Upper lobe of right lung (tissue), 1 donor: ENCODE results near the gene MEIS2. TPM values are rescaled to one million over a fixed set of nuclear protein-coding genes. Genes with fewer than 3 reads are reported as not detected.

Experiments used
- ATAC-seq: fragments of 200-7000 bp; cut with Tn5 transposase; one replicate; pipeline ENCODE4 v1.9.1; 2020; ENCODE audit warnings: mild to moderate bottlenecking, moderate library complexity
- DNase-seq: peaks from one replicate; pipeline ENCODE4 v3.0.0-alpha.2; 2020
- H3K27ac ChIP-seq: fragments of 200-600 bp; one replicate; pipeline ENCODE4 v1.8.0; 2022
- H3K27me3 ChIP-seq: fragments of 200-600 bp; one replicate; pipeline ENCODE4 v1.8.0; 2022; ENCODE audit warnings: mild to moderate bottlenecking
- H3K36me3 ChIP-seq: fragments of 200-600 bp; one replicate; pipeline ENCODE4 v1.8.0; 2022
- H3K4me1 ChIP-seq: fragments of 200-600 bp; one replicate; pipeline ENCODE4 v1.8.0; 2022
- H3K4me3 ChIP-seq: fragments of 200-600 bp; one replicate; pipeline ENCODE4 v1.8.0; 2022; ENCODE audit warnings: mild to moderate bottlenecking
- H3K9me3 ChIP-seq: fragments of 200-600 bp; one replicate; pipeline ENCODE4 v1.8.0; 2022
- intact Hi-C: fragments of 100-400 bp; cut with DNase I; formaldehyde crosslinking; loops from one replicate; pipeline ENCODE4 v1.11.0; 2022
- total RNA-seq: library from RNA; stranded (reverse); fragmentation: NEBNext Ultra II Directional; extraction: Animal tissue kit (Norgen Biotek cat#: 25700); gene quantifications from one replicate; pipeline ENCODE4 v1.2.1, GENCODE V29; 2021
- TF ChIP-seq, protein P1 (sequence below): fragments of 200-600 bp; IDR thresholded peaks from one replicate; pipeline ENCODE4 v1.8.0; 2022; ENCODE audit warnings: antibody characterized with exemption
- donor health status: DM: no; HTN: yes; CAD: no; lungs with severe emphysema.

MEIS2 gene
- total RNA-seq, 1 donor from 2014 or later, result 26.7 TPM

- Histone ChIP-seq H3K36me3 (peaks cover 5% of the 10 kb centered on the region), H3K4me3 (peak overlapping the region; percentile 76), H3K4me1 (peaks cover 4% of the 10 kb centered on the region), H3K9me3 (no peaks in the 10 kb centered on the region), H3K27ac (peak overlapping the region; percentile 73), H3K27me3 (no peaks in the 10 kb centered on the region)
- TF ChIP-seq, protein P1, sequence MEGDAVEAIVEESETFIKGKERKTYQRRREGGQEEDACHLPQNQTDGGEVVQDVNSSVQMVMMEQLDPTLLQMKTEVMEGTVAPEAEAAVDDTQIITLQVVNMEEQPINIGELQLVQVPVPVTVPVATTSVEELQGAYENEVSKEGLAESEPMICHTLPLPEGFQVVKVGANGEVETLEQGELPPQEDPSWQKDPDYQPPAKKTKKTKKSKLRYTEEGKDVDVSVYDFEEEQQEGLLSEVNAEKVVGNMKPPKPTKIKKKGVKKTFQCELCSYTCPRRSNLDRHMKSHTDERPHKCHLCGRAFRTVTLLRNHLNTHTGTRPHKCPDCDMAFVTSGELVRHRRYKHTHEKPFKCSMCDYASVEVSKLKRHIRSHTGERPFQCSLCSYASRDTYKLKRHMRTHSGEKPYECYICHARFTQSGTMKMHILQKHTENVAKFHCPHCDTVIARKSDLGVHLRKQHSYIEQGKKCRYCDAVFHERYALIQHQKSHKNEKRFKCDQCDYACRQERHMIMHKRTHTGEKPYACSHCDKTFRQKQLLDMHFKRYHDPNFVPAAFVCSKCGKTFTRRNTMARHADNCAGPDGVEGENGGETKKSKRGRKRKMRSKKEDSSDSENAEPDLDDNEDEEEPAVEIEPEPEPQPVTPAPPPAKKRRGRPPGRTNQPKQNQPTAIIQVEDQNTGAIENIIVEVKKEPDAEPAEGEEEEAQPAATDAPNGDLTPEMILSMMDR, result no peak
- ATAC-seq (no peak), DNase-seq (no peak)
- intact Hi-C loops, result no loop called here
These were observed 3.0 kb downstream of the MEIS2 start for GRCh38 chr15:37097144-37097919.

DNA sequence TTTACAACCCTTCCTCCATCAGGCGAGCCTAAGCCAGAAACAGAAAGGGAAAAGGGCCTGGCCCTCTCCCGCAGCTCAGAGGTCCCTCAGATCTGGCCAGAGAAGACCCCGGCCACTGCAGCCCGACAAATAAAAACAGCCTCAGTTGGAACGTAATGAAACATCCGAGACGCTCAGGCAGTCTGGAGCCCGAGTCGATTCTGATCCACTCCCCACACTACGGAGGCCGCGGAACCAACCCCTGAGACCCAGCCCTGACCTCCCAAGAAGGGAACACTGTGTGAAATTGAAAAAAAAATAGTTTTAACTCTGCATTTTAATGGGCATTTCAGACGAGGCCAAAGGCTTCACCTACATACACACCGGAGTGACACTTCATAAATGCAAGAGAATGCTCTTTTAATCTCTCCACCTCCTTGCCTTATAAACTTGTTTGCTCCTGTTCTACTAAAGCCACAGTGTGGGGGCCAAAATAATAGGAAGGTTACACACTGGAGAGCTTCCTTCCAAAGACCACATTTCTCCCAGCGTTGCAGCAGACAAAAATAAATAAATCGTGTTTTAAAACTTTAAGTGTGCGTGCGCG, 3.7 kb downstream of the MEIS2 start:
- Histone ChIP-seq H3K27ac (peak overlapping the region; percentile 73), H3K4me3 (peak overlapping the region; percentile 76), H3K27me3 (no peaks in the 10 kb centered on the region), H3K4me1 (peaks cover 9% of the 10 kb centered on the region), H3K36me3 (peaks cover 5% of the 10 kb centered on the region), H3K9me3 (no peaks in the 10 kb centered on the region)
- DNase-seq (no peak), ATAC-seq (no peak)
- TF ChIP-seq, protein P1, result no peak
- intact Hi-C loops, result no loop called here

DNA sequence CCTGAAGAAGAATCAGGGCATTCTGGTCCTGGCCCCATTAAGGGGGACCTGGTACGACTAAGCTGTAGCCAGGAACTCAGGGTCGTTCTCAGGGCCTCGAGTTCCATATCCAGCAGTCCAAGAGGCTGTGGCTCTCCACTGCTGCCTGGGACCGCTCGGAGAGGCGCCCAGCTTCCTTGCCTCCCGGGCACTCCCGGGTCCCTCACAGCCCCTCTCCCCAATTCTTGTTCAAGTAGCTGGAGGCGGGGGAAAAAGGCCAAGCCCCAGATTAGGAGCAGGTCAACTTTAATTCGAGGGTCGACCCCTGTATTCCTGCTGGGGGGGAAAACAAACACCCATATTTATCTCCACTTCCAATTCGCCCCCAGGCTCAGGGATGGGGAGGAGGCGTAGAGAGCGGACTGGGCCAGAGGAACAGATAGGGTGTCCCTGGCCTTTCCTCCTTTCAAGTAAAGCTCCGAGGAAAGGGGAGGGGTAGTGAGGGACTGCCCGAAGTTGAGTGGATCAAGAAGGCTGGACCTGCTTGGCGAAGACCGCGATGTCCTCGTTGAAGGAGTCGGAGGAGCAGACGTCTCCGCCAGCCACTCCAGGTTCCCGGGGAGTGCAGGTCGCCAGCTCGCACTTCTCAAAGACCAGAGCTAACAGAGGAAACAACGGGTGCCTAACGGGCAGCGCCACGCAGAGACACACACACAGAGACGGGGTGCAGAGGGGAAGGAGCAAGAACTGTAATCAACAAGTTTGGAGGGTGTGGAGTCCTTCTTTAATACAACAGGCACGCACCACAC, 4.4 kb downstream of the MEIS2 start:
- Histone ChIP-seq H3K36me3 (peaks cover 5% of the 10 kb centered on the region), H3K4me1 (peaks cover 9% of the 10 kb centered on the region), H3K4me3 (peak overlapping the region; percentile 76), H3K27ac (peak overlapping the region; percentile 73), H3K27me3 (no peaks in the 10 kb centered on the region), H3K9me3 (no peaks in the 10 kb centered on the region)
- ATAC-seq (no peak), DNase-seq (no peak)
- TF ChIP-seq, protein P1, result no peak
- intact Hi-C loops, result no loop called here

DNA sequence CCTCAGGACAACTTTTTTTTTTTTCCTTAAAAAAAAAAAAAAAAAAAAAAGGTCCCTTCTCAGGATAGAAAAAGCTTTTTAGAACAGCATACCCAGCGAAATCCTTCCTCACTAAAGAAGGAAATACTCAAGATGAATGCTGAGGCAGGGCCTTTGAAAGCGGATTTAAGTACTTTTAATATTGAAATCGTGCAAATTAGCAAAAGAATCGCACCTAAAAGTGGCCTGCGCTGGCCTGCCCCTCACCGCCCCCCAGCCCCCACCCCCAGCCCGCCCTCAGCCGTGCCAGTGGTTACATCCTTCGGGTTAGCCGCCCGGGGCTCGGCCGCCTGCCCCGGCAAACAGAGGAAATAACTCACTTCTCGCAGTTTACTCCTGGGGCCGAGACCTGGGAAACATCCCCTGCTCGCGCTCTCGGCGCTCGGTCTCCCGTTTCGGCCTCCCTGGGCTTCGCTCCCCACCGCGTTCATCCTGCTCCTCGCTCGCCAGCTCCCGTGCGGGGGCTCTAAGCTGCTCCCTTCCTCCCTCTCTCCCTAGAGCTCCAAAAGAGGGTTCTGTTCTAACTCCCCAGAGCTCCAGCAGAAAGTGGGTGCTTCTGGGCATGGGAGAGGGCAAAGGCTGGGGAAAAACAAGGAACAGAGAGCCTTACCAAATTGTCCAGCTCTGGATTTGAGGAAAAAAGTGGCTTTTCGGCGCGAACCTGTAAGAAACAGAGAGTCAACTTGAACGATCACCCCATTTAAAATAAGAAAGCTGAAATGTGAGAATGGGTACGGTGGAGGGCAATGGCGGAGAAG, 5.2 kb downstream of the MEIS2 start:
- peaks cover 9% of the 10 kb centered on the region for H3K4me1 ChIP-seq
- no peaks in the 10 kb centered on the region for H3K27me3 ChIP-seq
- intact Hi-C loops, result no loop called here
- H3K4me3 ChIP-seq, result peak overlapping the region; percentile 76
- no peak for ATAC-seq
- no peaks in the 10 kb centered on the region for H3K9me3 ChIP-seq
- no peak for DNase-seq
- H3K27ac ChIP-seq, result peak overlapping the region; percentile 73
- TF ChIP-seq, protein P1, result no peak
- peaks cover 5% of the 10 kb centered on the region for H3K36me3 ChIP-seq

- no peaks in the 10 kb centered on the region for H3K27me3 ChIP-seq
- peak overlapping the region; percentile 73 for H3K27ac ChIP-seq
- H3K36me3 ChIP-seq, result peaks cover 5% of the 10 kb centered on the region
- peak overlapping the region; percentile 76 for H3K4me3 ChIP-seq
- TF ChIP-seq, protein P1, result no peak
- DNase-seq (no peak), ATAC-seq (no peak)
- intact Hi-C loops, result no loop called here
- no peaks in the 10 kb centered on the region for H3K9me3 ChIP-seq
- peaks cover 9% of the 10 kb centered on the region for H3K4me1 ChIP-seq
These were observed 5.9 kb downstream of the MEIS2 start for GRCh38 chr15:37094333-37094914.
